GM10266 (cell line): ENCODE measurements around the gene SMIM32.

Experiments used
- DNase-seq: peaks from one replicate; pipeline ENCODE4 v3.0.0; 2012; ENCODE audit errors: extremely low spot score
- CTCF ChIP-seq: IDR thresholded peaks from 2 replicates; pipeline ENCODE4 v1.5.1; 2012; ENCODE audit warnings: mild to moderate bottlenecking, low read depth; ENCODE audit not compliant: control insufficient read depth, insufficient read depth; ENCODE audit errors: missing control alignments

Gene SMIM32

GRCh38 chr5:136192526-136193321, at the start of gene SMIM32:
Gene SMIM32 (minus strand): TSS chr5:136193162. CDS start chr5:136192524, 638 bp downstream.
- no peak for DNase-seq
- TF ChIP-seq CTCF: no peak

GRCh38 chr5:136242611-136243010, 49.6 kb upstream of the SMIM32 start:
- no peak for DNase-seq
- no peak for TF ChIP-seq CTCF

GRCh38 chr5:136242136-136242535, 49.2 kb upstream of the SMIM32 start:
- no peak for DNase-seq
- no peak for TF ChIP-seq CTCF

- TF ChIP-seq CTCF: no peak
- DNase-seq: no peak
Measured at GRCh38 chr5:136240894-136241293, 47.9 kb upstream of the SMIM32 start.

- TF ChIP-seq CTCF: no peak
- DNase-seq: no peak
Measured at GRCh38 chr5:136236479-136237083, 43.6 kb upstream of the SMIM32 start.

GRCh38 chr5:136235321-136235720, 42.4 kb upstream of the SMIM32 start:
- DNase-seq: no peak
- no peak for TF ChIP-seq CTCF

GRCh38 chr5:136232316-136232715, 39.4 kb upstream of the SMIM32 start:
- DNase-seq: no peak
- no peak for TF ChIP-seq CTCF
